Neural crest cell (in vitro differentiated cells): ENCODE results near the gene DZIP3. TPM values are rescaled to one million over a fixed set of nuclear protein-coding genes. Genes with fewer than 3 reads are reported as not detected.
A peak's percentile ranks its signal among the peaks of the same experiment; 100 is the strongest.

Source experiments
- DNase-seq: peaks from one replicate; pipeline ENCODE4 v3.0.0; 2021; ENCODE audit warnings: low read depth, mixed read lengths, low spot score
- H3K27ac Mint-ChIP-seq: one replicate; pipeline ENCODE4 v1.8.0; 2021; ENCODE audit warnings: mild to moderate bottlenecking, mixed read lengths; ENCODE audit not compliant: unreplicated experiment
- H3K27me3 Mint-ChIP-seq: 2 replicates; pipeline ENCODE4 v1.8.0; 2021; ENCODE audit warnings: low read depth, mild to moderate bottlenecking, mixed read lengths
- H3K36me3 Mint-ChIP-seq: 2 replicates; pipeline ENCODE4 v1.8.0; 2021; ENCODE audit warnings: low read depth, mild to moderate bottlenecking, mixed read lengths
- H3K4me1 Mint-ChIP-seq: 2 replicates; pipeline ENCODE4 v1.8.0; 2021; ENCODE audit warnings: mixed read lengths
- H3K4me3 Mint-ChIP-seq: one replicate; pipeline ENCODE4 v1.8.0; 2021; ENCODE audit warnings: mild to moderate bottlenecking, mixed read lengths
- H3K9me3 Mint-ChIP-seq: 2 replicates; pipeline ENCODE4 v1.8.0; 2021; ENCODE audit warnings: mixed read lengths
- CTCF ChIP-seq: fragments of 200-600 bp; sonication (generic); conservative IDR thresholded peaks from 2 replicates; pipeline ENCODE4 v1.5.0; 2021; ENCODE audit warnings: antibody characterized with exemption, mild to moderate bottlenecking
- total RNA-seq: library from RNA; stranded (reverse); gene quantifications from 2 replicates; pipeline ENCODE4 v1.2.1, GENCODE V29; 2021

Gene DZIP3
- total RNA-seq, 1 donor from 2014 or later = 24.2 TPM

- H3K27ac Mint-ChIP-seq = no peak overlapping the region
- peaks cover 13% of the 10 kb centered on the region for H3K4me1 Mint-ChIP-seq
- no peak overlapping the region for H3K4me3 Mint-ChIP-seq
- H3K27me3 Mint-ChIP-seq = no peaks in the 10 kb centered on the region
- no peak for DNase-seq
- H3K9me3 Mint-ChIP-seq = no peaks in the 10 kb centered on the region
- no peak for TF ChIP-seq CTCF
- peaks cover 11% of the 10 kb centered on the region for H3K36me3 Mint-ChIP-seq
These were observed 10.3 kb downstream of the DZIP3 start for GRCh38 chr3:108599677-108600409.

GRCh38 chr3:108602249-108602934, 12.9 kb downstream of the DZIP3 start:
- DNase-seq = no peak
- TF ChIP-seq CTCF = no peak
- Mint-ChIP-seq H3K27me3 (no peaks in the 10 kb centered on the region), H3K36me3 (peaks cover 11% of the 10 kb centered on the region), H3K4me3 (no peak overlapping the region), H3K9me3 (no peaks in the 10 kb centered on the region), H3K4me1 (peaks cover 13% of the 10 kb centered on the region), H3K27ac (no peak overlapping the region)

GRCh38 chr3:108602935-108603294, 13.4 kb downstream of the DZIP3 start:
- Mint-ChIP-seq H3K27me3 (no peaks in the 10 kb centered on the region), H3K4me1 (peaks cover 13% of the 10 kb centered on the region), H3K36me3 (peaks cover 11% of the 10 kb centered on the region), H3K4me3 (no peak overlapping the region), H3K27ac (no peak overlapping the region), H3K9me3 (no peaks in the 10 kb centered on the region)
- TF ChIP-seq CTCF = no peak
- DNase-seq = no peak

- Mint-ChIP-seq H3K27ac (peak overlapping the region; percentile 39), H3K4me3 (no peak overlapping the region), H3K4me1 (peaks cover 13% of the 10 kb centered on the region), H3K9me3 (no peaks in the 10 kb centered on the region), H3K27me3 (no peaks in the 10 kb centered on the region), H3K36me3 (peaks cover 11% of the 10 kb centered on the region)
- no peak for TF ChIP-seq CTCF
- no peak for DNase-seq
These were observed 14.2 kb downstream of the DZIP3 start for GRCh38 chr3:108603691-108604090.

GRCh38 chr3:108605028-108605427, 15.5 kb downstream of the DZIP3 start:
- H3K36me3 Mint-ChIP-seq = peaks cover 14% of the 10 kb centered on the region
- H3K9me3 Mint-ChIP-seq = no peaks in the 10 kb centered on the region
- TF ChIP-seq CTCF = no peak
- H3K4me3 Mint-ChIP-seq = no peak overlapping the region
- no peaks in the 10 kb centered on the region for H3K27me3 Mint-ChIP-seq
- H3K27ac Mint-ChIP-seq = no peak overlapping the region
- H3K4me1 Mint-ChIP-seq = peaks cover 13% of the 10 kb centered on the region
- DNase-seq = no peak
